Chondrocyte (in vitro differentiated cells): ENCODE data around the gene LYPD6. TPM values are rescaled to one million over a fixed set of nuclear protein-coding genes. Genes with fewer than 3 reads are reported as not detected.

Experiments used
- DNase-seq: peaks from one replicate; pipeline ENCODE4 v3.0.0; 2021; ENCODE audit warnings: mixed read lengths, low spot score
- H3K27ac Mint-ChIP-seq: one replicate; pipeline ENCODE4 v1.8.0; 2021; ENCODE audit warnings: mild to moderate bottlenecking, moderate library complexity, mixed read lengths; ENCODE audit not compliant: unreplicated experiment
- H3K27me3 Mint-ChIP-seq: 2 replicates; pipeline ENCODE4 v1.8.0; 2021; ENCODE audit warnings: low read depth, mixed read lengths
- H3K36me3 Mint-ChIP-seq: 2 replicates; pipeline ENCODE4 v1.8.0; 2021; ENCODE audit warnings: low read depth, mixed read lengths
- H3K4me1 Mint-ChIP-seq: 2 replicates; pipeline ENCODE4 v1.8.0; 2021; ENCODE audit warnings: low read depth, mild to moderate bottlenecking, mixed read lengths
- H3K4me3 Mint-ChIP-seq: one replicate; pipeline ENCODE4 v1.8.0; 2021; ENCODE audit warnings: mild to moderate bottlenecking, moderate library complexity, mixed read lengths; ENCODE audit not compliant: unreplicated experiment
- H3K9me3 Mint-ChIP-seq: 2 replicates; pipeline ENCODE4 v1.8.0; 2021; ENCODE audit warnings: low read depth, mixed read lengths
- CTCF ChIP-seq: fragments of 200-600 bp; sonication (generic); IDR thresholded peaks from 2 replicates; pipeline ENCODE4 v1.5.0; 2021; ENCODE audit warnings: antibody characterized with exemption, mild to moderate bottlenecking, moderate library complexity
- total RNA-seq: library from RNA; stranded (reverse); gene quantifications from 3 replicates; pipeline ENCODE4 v1.2.1, GENCODE V29; 2021

The LYPD6 gene
- total RNA-seq, 1 donor from 2014 or later, result 0.57 TPM

- no peak overlapping the region for H3K4me3 Mint-ChIP-seq
- no peaks in the 10 kb centered on the region for H3K4me1 Mint-ChIP-seq
- H3K27me3 Mint-ChIP-seq, result no peaks in the 10 kb centered on the region
- H3K36me3 Mint-ChIP-seq, result no peaks in the 10 kb centered on the region
- TF ChIP-seq CTCF, result no peak
- H3K9me3 Mint-ChIP-seq, result no peaks in the 10 kb centered on the region
- DNase-seq, result no peak
- no peak overlapping the region for H3K27ac Mint-ChIP-seq
Observed at GRCh38 chr2:149473521-149473920, 143.1 kb downstream of the LYPD6 start.

- Mint-ChIP-seq H3K27ac (no peak overlapping the region), H3K4me1 (peaks cover 4% of the 10 kb centered on the region), H3K27me3 (no peaks in the 10 kb centered on the region), H3K4me3 (no peak overlapping the region), H3K9me3 (no peaks in the 10 kb centered on the region), H3K36me3 (no peaks in the 10 kb centered on the region)
- no peak for TF ChIP-seq CTCF
- DNase-seq, result no peak
Observed at GRCh38 chr2:149483004-149483605, 152.7 kb downstream of the LYPD6 start.

- H3K9me3 Mint-ChIP-seq, result no peaks in the 10 kb centered on the region
- no peak overlapping the region for H3K4me3 Mint-ChIP-seq
- TF ChIP-seq CTCF, result no peak
- no peaks in the 10 kb centered on the region for H3K36me3 Mint-ChIP-seq
- H3K4me1 Mint-ChIP-seq, result peaks cover 21% of the 10 kb centered on the region
- no peak for DNase-seq
- no peak overlapping the region for H3K27ac Mint-ChIP-seq
- no peaks in the 10 kb centered on the region for H3K27me3 Mint-ChIP-seq
Observed at GRCh38 chr2:149486664-149487063, 156.3 kb downstream of the LYPD6 start.

GRCh38 chr2:149487189-149487588, 156.8 kb downstream of the LYPD6 start:
- H3K36me3 Mint-ChIP-seq, result no peaks in the 10 kb centered on the region
- H3K27me3 Mint-ChIP-seq, result no peaks in the 10 kb centered on the region
- no peak overlapping the region for H3K4me3 Mint-ChIP-seq
- no peak overlapping the region for H3K27ac Mint-ChIP-seq
- peak; percentile 53 for TF ChIP-seq CTCF
- peaks cover 21% of the 10 kb centered on the region for H3K4me1 Mint-ChIP-seq
- DNase-seq, result no peak
- no peaks in the 10 kb centered on the region for H3K9me3 Mint-ChIP-seq

GRCh38 chr2:149488706-149489440, 158.5 kb downstream of the LYPD6 start:
- Mint-ChIP-seq H3K9me3 (no peaks in the 10 kb centered on the region), H3K27me3 (peaks cover 3% of the 10 kb centered on the region), H3K27ac (no peak overlapping the region), H3K4me1 (peaks cover 17% of the 10 kb centered on the region), H3K4me3 (no peak overlapping the region), H3K36me3 (no peaks in the 10 kb centered on the region)
- no peak for TF ChIP-seq CTCF
- no peak for DNase-seq
